Spleen (tissue), 7 donors: ENCODE data around the gene IQGAP1.

Experiments used
- POLR2A ChIP-seq, 3 donors: fragments of 450-650 bp; IDR thresholded peaks; one replicate each; pipeline ENCODE4 v1.5.1; 2017; ENCODE audit warnings: antibody characterized with exemption in 3 of 3, mild to moderate bottlenecking in 1 of 3
- TF ChIP-seq, protein P1 (sequence below), 11 experiments: fragments of 200-600 bp in 7 of 11; fragments of 450-650 bp in 4 of 11; sonication (generic) in 4 of 11; IDR thresholded peaks in 8 of 11; conservative IDR thresholded peaks in 3 of 11; 1 replicate in 7 of 11; 2 replicates in 4 of 11; pipeline versions ENCODE4 v1.4.0 to v1.8.0; 2016 to 2021; ENCODE audit warnings: antibody characterized with exemption in 11 of 11, inconsistent platforms in 4 of 11, mild to moderate bottlenecking in 1 of 11
- donor health status: DM: no; HTN: no; CAD: no; lungs with moderate emphysema.
- donor health status: DM: no; HTN: no; CAD: no.
- donor health status: DM: no; HTN: no; CAD: no.

GRCh38 chr15:90471126-90471525 is 83.1 kb downstream of the IQGAP1 start:
- TF ChIP-seq, protein P1, sequence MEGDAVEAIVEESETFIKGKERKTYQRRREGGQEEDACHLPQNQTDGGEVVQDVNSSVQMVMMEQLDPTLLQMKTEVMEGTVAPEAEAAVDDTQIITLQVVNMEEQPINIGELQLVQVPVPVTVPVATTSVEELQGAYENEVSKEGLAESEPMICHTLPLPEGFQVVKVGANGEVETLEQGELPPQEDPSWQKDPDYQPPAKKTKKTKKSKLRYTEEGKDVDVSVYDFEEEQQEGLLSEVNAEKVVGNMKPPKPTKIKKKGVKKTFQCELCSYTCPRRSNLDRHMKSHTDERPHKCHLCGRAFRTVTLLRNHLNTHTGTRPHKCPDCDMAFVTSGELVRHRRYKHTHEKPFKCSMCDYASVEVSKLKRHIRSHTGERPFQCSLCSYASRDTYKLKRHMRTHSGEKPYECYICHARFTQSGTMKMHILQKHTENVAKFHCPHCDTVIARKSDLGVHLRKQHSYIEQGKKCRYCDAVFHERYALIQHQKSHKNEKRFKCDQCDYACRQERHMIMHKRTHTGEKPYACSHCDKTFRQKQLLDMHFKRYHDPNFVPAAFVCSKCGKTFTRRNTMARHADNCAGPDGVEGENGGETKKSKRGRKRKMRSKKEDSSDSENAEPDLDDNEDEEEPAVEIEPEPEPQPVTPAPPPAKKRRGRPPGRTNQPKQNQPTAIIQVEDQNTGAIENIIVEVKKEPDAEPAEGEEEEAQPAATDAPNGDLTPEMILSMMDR (IDR thresholded peaks at IDR 0.05 in 8 of 11, conservative IDR thresholded peaks at IDR 0.05 in 3 of 11): no peak
- TF ChIP-seq POLR2A (IDR thresholded peaks at IDR 0.05): no peak
